NCI-H1436 treated with DMSO at 0.1 percent for 48 hours (cell line): ENCODE results near the gene GALNT9.

Experiments
- DNase-seq: peaks from one replicate; lab custom pipeline; 2025; lab: John Stamatoyannopoulos, UW

GALNT9 gene

DNA sequence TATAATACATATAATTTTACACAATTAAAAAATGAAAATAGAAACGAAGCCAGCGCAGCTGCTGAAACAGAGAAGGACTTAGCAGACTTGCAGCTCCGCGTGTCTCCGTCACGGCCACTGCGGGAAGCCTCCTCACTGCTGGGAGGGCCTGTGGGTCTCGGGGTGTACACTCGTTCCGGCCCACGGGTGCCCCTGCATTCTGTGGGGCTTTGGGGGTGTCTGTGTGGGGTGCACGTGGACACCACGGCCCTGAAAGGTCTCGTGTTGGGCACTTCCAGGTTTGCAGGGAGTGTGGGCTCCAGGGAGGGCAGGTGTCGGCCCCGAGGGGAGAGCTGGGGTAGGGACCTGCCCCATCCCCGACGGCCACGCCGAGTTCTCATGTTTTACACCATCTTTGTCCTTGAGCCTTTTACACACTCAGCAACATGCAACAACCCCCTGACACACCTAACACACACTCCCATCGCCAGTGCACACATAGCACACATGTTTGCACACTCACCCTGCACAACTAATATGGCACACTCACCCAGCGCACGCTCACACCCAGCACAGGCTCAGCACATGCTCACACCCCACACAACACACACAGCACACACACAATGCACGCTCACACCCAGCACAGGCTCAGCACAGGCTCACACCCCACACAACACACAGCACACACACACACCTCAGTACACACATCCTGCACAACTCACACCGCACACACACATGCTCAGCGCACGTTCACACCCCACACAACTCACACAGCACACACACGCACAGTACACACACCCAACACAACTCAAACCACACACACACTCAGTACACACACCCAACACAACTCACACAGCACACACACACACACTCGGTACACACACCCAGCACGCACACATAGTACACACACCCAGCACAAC, 148.5 kb downstream of the GALNT9 start:
- no peak for DNase-seq

DNA sequence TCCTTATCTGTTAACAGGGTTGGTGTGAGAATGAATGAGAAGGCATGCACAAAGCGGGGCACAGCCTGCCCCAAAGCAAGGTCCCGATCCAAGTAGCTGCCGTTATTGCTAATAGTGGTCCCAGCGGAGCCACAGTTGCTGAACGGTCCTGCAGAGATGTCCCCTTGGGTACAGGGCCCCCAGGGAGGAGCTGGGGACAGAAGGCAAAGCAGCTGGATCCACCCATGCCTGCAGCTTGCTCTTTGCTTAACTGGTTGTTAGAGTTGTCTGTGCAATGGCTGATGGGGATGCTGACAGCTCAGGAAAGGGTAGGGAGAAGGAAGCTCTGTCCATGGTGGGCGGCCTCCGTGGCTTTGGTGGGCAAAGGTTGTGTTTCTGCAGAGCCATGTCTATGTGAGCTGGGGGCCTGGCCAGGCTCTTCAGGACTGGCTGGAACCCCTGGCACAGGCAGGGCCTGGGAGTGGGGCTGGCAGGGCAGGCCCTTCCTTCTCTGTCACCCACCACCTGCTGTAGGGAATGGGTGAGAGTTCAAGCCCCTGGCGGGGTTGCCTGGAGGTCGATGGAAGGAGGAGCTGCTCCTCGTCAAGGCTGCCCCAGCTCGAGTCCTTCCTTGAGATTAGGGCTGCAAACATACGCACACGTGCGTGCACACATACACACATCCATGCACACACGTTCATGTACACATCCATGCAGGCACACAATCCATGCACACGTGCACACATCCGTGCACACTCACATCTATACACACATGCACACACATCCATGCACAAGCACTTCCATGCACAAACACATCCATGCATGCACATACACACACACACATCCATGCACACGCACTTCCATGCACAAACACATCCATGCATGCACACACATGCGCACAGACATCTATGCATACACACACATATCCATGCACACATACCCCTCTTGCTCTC, 149.7 kb downstream of the GALNT9 start:
- no peak for DNase-seq

DNA sequence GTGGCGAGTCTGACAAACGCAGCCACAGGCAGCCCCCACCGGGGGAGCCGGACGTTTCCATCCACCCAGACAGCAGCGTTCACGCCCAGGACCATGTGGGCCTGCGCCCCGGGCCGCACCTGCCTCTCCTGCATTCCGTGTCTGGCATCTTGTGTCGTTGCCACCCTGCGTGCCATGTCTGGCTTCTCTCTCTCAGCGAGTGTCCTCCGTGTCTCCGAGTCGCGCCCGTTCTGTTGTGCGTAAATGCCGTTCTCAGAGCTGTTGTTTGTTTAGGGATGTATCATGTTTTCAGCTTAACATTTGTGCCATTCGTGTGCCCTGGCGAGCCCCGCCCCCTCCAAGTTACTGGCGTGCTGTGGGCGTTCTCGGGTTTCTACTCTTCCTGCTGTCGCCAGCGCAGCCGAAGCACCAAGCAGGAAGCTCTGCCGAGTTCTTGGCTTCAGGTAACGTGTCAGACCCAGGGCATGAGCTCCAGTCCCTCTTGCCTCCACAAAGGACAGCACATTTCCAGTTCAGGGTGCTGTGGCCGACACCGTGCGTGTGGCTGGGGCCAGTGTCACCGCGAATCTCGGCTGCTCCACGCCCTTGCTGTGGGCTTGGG, 150.5 kb downstream of the GALNT9 start:
- no peak for DNase-seq

DNA sequence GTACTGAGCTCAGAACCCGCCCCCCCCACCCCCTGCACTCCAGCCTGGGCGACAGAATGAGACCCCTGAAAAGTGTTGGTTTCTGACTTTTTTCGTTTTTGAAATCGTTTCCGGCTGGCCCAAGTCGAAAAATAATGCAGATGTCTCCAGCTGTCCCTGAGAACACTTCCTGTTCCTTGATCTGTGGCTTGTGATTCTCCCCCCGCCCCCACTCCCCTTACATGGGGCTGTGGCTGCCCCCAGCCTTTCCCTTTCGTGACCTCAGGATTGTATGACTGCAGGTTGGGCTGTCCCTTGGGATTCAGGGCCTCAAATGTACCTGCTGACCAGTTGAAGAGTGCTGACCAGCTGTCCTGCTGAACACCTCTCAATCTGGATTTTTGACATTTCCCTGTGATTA, 151.1 kb downstream of the GALNT9 start:
- DNase-seq, result no peak

DNA sequence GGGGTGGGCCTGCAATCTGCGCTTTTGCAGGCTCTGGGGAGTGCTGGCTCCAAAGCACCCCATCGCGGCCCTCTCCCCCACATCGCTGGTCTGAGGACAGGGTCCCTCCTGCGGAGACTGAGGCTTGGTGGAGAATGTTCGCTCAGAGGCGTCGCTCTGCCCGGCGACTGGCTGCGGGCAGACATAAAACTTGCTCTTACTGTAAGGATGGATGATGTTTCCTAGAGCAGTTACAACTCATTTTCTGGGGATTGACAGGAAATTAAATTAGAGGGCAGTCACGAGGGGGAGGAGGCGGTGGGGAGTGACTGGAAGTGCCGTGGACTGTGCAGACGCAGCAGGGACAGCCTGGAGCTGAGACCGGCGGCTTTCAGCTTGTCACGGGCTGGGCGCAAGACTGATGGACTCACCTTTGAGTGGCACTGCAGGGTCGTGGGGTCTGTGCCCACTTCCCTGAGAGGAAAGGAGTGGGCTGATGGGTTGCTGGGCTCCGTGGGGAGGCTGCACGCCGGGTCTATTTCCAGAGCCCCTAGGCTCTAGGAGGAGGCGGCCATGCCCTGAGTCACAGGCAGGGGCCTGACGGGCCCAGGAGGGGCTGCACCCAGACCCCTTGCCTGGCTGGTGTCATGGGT, 152.4 kb downstream of the GALNT9 start:
- DNase-seq, result no peak

DNA sequence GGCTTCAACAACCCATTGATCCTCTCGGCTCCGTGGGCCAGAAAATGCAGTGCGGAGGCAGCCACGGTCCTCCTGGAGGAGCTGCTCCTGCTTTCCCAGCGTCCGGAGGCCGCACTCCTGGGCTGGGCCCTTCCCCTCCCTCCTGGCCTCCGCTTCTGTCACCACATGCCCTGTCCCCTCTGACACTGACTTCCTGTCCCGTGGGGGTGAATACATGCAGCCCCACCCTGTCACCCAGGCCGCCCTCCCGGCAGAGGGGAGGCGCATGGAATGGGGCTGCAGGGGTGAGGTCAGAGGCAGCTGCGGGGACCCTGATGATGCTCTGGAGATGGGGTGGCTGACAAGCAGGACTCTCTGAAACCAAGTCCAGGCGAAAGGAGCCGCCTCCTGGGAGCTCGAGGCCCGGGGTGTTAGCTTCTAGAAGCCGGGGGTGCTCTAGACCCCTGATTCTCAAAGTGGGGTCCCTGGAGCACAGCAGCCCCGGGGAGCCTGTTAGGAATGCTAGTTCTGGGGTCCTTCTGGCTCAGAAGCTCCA, 152.9 kb downstream of the GALNT9 start:
- DNase-seq, result no peak

DNA sequence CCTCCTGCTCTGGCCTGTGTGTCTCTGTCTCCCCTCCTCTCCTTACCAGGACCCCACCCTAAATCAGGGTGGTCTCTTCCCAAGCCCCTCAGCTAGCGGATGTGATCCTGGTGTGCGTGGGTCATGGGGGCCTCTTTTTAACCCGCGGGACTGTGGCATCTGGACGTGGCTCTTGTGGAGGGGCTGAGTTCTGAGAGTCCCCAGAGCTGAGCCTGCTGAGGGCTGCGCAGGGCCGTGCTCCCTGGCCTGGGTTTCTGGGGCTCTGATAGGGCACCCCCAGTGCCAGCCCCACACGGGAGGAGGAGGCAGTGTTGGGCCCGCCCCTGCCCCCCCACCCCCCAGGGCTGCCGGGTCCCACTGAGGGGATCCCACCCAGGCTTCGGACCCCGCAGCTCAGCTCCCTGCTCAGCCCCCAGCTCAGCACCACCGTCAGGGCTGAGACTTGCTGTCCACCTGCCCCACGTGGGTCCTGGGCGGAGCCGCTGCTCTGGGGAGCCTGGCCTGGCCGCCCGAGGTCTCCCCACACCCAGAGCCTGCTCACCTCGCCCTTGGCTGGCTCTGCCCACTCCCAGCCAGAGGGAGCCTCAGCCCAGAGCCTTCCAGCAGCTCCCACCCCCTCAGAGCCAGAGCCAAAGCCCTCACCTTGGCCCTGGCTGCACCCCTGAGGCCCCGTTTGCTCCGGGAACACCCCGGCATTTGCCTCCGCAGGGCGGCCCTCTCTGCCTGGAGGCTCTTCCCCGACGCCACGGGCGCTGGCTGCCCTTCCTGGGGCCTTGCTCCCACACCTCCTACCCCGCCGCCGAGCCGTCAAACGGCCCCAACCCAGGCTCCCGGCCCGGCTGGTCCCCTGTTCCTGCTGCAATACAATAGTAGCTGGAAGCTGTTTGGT, 153.6 kb downstream of the GALNT9 start:
- DNase-seq, result no peak

DNA sequence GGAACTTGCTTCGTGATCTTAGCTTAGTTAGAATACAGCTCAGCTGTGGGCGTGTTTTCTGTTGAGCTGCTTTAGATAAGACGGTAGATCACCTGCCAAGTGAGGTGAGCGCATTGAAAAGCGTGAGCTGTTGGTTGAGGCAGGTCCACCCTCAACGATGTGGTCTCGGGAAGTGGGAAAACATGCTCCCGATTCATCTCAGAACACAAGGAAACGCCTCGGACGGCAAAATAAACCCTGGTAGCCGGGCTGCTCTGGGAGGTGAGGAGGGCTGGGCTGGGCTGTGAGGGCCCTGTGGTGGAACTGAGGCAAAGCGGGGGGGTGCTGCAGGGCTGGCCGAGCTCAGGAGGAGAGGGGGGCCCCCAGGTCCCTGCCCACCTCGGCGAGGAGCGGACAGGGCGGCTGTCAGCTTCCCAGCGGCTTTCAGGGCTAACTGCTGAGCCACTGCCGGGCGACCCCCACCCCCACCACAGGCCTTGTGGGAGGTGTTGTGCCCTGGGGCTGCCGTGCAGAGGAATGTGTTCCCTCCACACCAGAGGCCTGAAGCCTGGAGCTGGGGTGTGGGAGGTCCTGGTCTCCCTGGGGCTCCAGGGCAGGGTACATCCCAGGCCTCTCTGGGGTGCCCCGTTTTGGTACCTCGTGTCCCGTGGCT, 154.4 kb downstream of the GALNT9 start:
- no peak for DNase-seq

DNA sequence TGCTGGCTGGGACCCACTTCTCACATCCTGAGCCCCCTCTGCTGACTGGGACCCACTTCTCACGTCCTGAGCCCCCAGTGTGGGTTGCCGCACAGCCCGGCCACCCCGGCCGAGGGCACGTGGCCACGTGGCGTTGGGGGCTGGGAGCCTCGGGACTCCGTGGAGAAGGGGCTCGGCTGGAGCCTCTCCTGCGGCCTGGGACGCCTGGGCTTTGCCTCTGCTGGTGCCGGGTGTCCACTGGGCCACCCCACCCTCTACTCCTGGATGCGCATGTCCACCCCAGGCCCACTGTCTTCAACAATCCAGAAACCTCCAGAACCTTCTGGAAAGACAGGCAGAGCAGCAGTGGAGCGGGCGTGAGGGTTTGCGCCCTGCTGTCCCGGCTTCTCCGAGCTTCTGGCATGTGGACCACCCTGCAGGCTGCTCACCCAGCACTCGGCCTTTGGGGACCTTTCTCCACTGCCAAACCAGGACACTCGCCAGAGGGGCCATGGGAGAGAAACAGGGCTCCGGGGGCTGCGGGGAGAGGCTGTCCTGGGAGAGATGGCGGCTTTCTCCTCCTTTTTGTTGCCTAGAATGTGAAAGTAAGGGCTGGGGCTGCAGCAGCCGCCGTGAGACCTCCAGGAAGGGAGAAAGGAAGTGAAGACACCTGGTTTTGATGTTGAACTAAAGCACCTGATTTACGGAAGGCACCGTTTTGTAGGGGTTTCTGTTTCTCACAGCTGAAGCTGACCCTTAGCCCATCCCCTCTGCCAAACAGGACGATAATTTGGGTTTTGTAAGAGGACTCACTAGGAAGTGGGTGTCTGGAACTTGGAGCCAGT, 155.2 kb downstream of the GALNT9 start:
- DNase-seq, result no peak

DNA sequence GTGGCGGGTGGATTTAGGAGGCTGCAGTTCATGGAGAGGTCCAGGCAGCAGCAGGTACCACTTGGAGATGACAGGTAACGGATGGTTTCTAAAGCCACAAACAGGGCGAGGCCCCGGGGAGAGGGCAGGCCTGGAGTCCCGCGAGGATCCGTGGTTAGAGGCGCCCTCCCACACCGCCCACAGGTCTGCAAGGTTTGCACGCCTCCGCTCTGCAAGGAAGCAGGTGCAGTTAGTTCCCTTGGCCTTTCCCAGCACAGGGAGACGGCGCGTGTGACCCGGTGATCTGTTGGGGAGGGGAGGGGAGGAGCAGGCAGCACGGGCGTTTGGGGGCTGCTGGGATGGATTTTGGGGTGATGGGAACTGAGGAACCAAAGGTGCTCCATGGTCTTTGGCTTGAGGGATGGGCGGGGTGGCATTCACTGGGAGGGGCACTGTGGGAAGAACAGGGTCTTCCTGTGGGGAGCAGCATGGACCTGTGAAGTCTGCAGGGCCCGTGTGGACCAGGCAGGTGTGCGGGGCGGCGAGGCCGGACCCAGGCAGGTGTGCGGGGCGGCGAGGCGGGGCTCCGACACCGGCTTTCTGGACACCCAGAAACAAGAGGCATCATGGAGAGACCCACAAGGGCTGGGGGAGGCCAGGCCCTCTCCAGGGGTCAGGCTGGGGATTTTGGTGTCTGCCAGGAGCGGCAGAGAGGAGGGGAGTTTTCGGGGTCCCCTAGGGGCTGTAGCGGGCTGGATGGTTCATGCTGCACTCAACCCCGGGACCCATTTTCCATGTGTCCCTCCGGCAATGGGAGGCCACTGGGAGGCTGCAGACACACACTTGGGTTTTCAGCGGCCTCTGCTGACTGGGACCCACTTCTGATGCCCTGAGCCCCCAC, 156.0 kb downstream of the GALNT9 start:
- DNase-seq, result no peak

DNA sequence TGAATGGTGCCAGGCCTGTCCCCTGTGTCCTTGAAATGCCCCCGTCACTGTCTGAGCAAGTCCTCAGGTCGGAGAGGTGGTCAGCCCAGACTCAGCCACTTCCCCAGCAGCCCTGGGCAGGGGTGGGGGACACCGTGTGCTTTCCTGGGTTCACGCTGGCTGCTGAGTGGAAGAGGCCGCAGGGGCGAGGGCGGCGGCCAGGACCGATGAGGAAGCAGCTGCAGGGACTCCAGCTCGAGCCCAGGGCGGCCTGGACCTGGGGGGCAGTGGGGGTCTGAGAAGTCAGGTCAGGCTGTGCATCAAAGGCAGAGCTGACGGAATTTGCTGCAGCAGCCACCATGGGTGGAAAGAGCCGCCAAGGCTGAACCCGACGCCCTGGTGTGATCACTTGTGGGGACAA, 156.8 kb downstream of the GALNT9 start:
- no peak for DNase-seq

DNA sequence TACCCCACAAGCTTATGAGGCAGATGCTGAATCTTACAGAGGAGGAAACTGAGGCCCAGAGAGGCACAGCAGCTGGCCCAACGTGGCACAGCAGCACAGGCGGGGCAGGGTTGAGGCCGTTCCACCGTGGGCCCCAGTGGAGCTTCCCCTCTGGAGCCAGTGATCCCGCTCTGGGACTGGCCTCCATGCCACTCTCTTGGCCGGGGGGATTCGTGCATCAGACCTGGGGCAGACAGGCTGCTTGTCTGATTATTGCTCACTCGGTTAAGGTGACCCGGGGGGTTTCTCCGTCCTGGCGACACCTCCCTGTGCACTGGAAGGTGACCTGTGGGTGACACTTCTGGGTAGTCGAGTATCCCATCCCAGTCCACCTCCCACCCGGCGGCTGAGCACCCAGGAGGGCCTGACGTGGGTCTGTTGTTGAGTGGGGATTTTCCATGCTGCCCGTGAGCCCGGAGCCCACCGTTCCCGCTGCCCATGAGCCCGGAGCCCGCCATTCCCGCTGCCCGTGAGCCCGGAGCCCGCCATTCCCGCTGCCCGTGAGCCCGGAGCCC, 157.3 kb downstream of the GALNT9 start:
- no peak for DNase-seq

DNA sequence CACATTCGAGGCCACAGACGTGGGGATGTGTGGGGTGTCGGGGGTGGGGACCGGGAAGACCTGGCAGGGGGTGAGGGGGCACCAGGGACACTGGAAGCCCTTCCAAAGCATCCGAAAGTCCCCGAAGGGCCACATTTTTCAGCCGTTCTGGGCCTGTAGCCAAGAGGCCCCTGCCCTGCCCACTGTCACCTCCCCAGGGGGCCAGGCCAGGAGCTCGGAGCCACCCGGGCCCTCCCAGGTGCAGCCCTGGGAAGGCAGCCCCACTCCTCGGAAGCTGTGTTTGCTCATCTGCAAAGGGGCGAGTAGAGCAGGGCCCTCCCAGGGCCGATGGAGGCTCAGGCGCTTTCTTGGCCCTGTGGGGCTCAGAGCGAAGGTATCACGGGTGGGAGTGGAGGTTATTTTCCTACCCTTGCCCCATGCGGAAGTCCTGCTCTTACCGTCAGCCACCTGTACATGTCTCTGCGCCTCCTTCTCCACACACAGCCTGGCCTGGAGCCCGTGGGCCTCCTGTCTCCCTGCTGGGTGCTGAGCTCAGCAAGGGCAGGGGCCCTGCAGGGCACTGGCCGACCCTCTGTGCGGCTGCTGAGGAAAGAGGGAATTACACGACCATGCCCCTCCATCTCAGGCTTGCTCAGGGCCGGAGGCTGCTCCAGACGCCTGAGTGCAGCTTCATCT, 158.0 kb downstream of the GALNT9 start:
- no peak for DNase-seq

DNA sequence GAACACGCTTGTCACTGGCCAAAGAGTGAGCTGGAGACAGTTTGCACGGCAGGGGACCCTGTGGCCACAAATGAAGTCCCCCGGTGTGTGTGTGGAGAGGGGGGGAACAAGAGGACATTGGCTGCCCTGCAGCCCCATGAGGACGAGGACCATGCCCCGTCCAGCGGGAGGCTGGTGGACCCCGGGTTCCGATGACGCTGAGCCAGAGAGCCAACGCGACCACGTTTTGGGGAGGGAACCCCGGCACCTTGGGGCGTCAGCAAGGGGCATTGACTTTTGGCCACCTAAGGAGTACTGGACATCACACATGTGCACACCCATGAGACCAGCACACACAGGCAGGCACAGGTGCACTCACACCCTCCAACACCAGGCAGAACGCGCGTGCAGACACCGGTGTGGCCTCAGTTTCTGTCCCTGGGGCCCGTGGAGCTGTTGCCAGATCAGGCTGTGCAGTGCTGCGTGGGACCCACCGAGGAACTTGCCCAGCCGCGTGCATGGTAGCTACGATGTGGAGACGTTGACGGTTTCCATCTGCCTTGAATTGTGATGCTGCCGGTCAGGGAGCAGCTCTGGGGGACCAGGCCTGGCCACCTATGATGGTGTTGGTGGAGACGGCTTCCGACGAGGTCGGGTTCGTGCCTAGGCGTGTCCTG, 158.6 kb downstream of the GALNT9 start:
- DNase-seq, result no peak

DNA sequence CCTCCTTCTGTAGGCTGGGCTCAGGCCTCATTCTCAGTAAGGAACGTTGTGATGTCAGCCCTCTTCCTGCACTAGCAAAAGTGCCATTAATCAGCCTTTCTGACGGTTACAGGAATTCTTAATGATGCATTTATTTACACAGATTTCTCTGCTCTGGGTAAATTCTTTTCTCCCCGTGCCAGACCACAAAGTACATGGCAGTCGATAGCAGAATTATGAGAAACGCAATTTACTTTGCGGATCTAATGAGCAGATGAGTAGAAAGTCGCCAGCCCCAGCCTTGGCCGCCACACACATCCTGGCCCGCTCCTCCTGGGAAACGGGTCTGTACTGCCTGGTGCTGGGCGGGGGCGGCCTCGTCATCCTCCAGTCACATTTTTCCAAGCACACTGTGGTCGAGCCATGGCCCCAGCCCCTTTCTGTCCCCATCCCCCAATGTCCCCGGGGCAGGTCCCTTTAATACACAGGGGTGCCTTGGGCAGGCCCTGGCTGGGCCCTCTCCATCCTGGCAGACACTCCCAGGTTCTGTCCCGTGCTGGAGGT, 159.2 kb downstream of the GALNT9 start:
- no peak for DNase-seq

DNA sequence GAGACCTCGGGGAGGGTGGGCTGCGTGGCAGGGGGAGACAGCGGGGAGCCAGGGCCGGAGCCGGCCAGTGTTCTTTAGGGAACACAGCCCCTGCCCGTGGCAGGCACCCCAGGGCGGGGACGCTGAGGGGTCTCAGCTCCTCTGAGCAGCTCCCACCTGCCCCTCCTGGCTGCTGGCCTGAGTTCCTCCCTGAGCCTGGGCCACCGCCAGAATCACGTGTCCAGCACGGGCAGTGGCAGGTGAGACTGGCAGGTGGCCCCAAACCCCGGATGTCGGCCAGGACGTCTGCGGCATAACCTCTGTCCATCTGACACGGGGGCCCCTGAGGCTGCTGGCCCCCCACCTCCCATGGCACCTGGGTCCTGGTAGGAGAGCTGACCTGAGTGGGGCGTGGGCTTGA, 160.0 kb downstream of the GALNT9 start:
- DNase-seq, result no peak
